AG09319 (cell line): ENCODE measurements around the gene TMEM196.

Source experiments
- DNase-seq: peaks from one replicate; pipeline ENCODE4 v3.0.0-alpha.2; 2010; ENCODE audit warnings: low read depth; ENCODE audit errors: extremely low read depth
- CTCF ChIP-seq: IDR thresholded peaks from 2 replicates; pipeline ENCODE4 v1.5.1; 2011; ENCODE audit warnings: low read depth, mild to moderate bottlenecking, inconsistent platforms, low read length, moderate library complexity

TMEM196 gene

GRCh38 chr7:19776981-19777380, 3.6 kb upstream of the TMEM196 start:
- TF ChIP-seq CTCF: no peak

GRCh38 chr7:19775578-19775977, 2.2 kb upstream of the TMEM196 start:
- DNase-seq: no peak
- TF ChIP-seq CTCF: no peak

More at GRCh38 chr7:19776981-19777380, 3.6 kb upstream of the TMEM196 start:
- no peak for DNase-seq

- no peak for DNase-seq
- TF ChIP-seq CTCF: no peak
These were observed 1.1 kb downstream of the TMEM196 start for GRCh38 chr7:19772306-19772705.

- DNase-seq: no peak
- TF ChIP-seq CTCF: no peak
These were observed 10.8 kb downstream of the TMEM196 start for GRCh38 chr7:19762631-19763030.

- TF ChIP-seq CTCF: peak; percentile 66
- DNase-seq: no peak
These were observed 18.8 kb downstream of the TMEM196 start for GRCh38 chr7:19754521-19755116.

- no peak for DNase-seq
- no peak for TF ChIP-seq CTCF
These were observed 21.4 kb downstream of the TMEM196 start for GRCh38 chr7:19752020-19752419.

- no peak for DNase-seq
- no peak for TF ChIP-seq CTCF
These were observed 23.8 kb downstream of the TMEM196 start for GRCh38 chr7:19749658-19750057.
